HepG2 (cell line): ENCODE data around the gene HAND1. TPM values are rescaled to one million over a fixed set of nuclear protein-coding genes. Genes with fewer than 3 reads are reported as not detected.

Experiments used
- ATAC-seq: fragments of 200-7000 bp; cut with Tn5 transposase; 3 replicates; pipeline ENCODE4 v1.9.1; 2020; ENCODE audit warnings: mild to moderate bottlenecking, moderate library complexity
- BruUV-seq: library from RNA; stranded (reverse); fragments of 400-500 nt; replicated peaks from 2 replicates; lab custom pipeline; 2021; lab: Mats Ljungman, UMichigan
- CTCF ChIA-PET: fragments of 300-600 bp; formaldehyde crosslinking; extraction: SDS; loops from one replicate; lab custom pipeline; 2021; ENCODE audit warnings: low total read pairs, inconsistent platforms, low intra/inter-chr PET ratio; lab: Yijun Ruan, JAX
- POLR2A ChIA-PET: fragments of 350-600 bp; sonication (Branson Sonifier 250); formaldehyde crosslinking; loops from one replicate; lab custom pipeline; 2020; ENCODE audit warnings: antibody characterized with exemption, inconsistent platforms; lab: Yijun Ruan, JAX
- DNase-seq: peaks from one replicate; pipeline ENCODE4 v3.0.0-alpha.2; 2015; ENCODE audit warnings: low spot score
- FAIRE-seq: peaks from 3 replicates; lab custom pipeline; 2011; peaks lifted over from hg19 to GRCh38; lab: Jason Lieb, UNC
- H2AFZ ChIP-seq: one replicate; pipeline ENCODE4 v1.6.1; 2011; ENCODE audit warnings: low read length, inconsistent platforms
- H3K27ac ChIP-seq: fragments of 300-600 bp; 3 replicates; pipeline ENCODE4 v1.8.0; 2011; ENCODE audit warnings: mixed run types, mild to moderate bottlenecking, mixed read lengths, low read length, inconsistent platforms; ENCODE audit not compliant: insufficient read depth; ENCODE audit errors: extremely low read length
- H3K27me3 ChIP-seq, 2 experiments: fragments of 200-600 bp in 1 of 2; 2 replicates in 1 of 2; 3 replicates in 1 of 2; pipeline versions ENCODE4 v1.6.0 to v1.8.0; 2011; ENCODE audit warnings: low read length in 2 of 2, mild to moderate bottlenecking in 2 of 2, moderate library complexity in 2 of 2, inconsistent platforms in 1 of 2; ENCODE audit not compliant: insufficient read depth in 2 of 2, control insufficient read depth in 1 of 2
- H3K36me3 ChIP-seq, 2 experiments: fragments of 200-600 bp in 1 of 2; replicated peaks in 1 of 2; 2 replicates in 1 of 2; 3 replicates in 1 of 2; pipeline versions ENCODE4 v1.5.1 to v1.8.0; 2011; ENCODE audit warnings: low read length in 2 of 2, inconsistent platforms in 1 of 2; ENCODE audit not compliant: insufficient read depth in 2 of 2, control insufficient read depth in 1 of 2
- H3K4me1 ChIP-seq: 2 replicates; pipeline ENCODE4 v1.5.1; 2012; ENCODE audit warnings: low read length, inconsistent platforms; ENCODE audit not compliant: insufficient read depth
- H3K4me2 ChIP-seq: 2 replicates; pipeline ENCODE4 v1.6.0; 2011; ENCODE audit warnings: low read depth, low read length, inconsistent platforms
- H3K4me3 ChIP-seq, 3 experiments: fragments of 200-600 bp in 1 of 3; sonication (generic), shearing (Covaris generic) in 1 of 3; replicated peaks in 1 of 3; 2 replicates each; pipeline ENCODE4 v1.5.1; 2011 to 2016; ENCODE audit warnings: low read length in 3 of 3, inconsistent platforms in 2 of 3, low read depth in 2 of 3, mild to moderate bottlenecking in 2 of 3, control low read depth in 1 of 3, mixed read lengths in 1 of 3; ENCODE audit not compliant: insufficient read depth in 1 of 3
- H3K79me2 ChIP-seq: one replicate; pipeline ENCODE4 v1.6.1; 2011; ENCODE audit warnings: low read length, inconsistent platforms; ENCODE audit not compliant: insufficient read depth
- H3K9ac ChIP-seq: 2 replicates; pipeline ENCODE4 v1.6.0; 2011; ENCODE audit warnings: mild to moderate bottlenecking, low read depth, low read length, inconsistent platforms; ENCODE audit not compliant: insufficient read depth
- H3K9me3 ChIP-seq: 2 replicates; pipeline ENCODE4 v1.5.1; 2012; ENCODE audit warnings: mild to moderate bottlenecking, low read length
- H4K20me1 ChIP-seq: 2 replicates; pipeline ENCODE4 v1.6.0; 2011; ENCODE audit warnings: inconsistent platforms, mild to moderate bottlenecking, low read length, moderate library complexity; ENCODE audit not compliant: insufficient read depth
- CEBPB ChIP-seq: IDR thresholded peaks from 2 replicates; pipeline ENCODE4 v1.6.1; 2011; ENCODE audit warnings: low read depth, low read length, improper control_type of control experiment, borderline replicate concordance
- KLF16 ChIP-seq, 2 experiments: sonication (generic) in 1 of 2; formaldehyde crosslinking in 1 of 2; IDR thresholded peaks; 2 replicates each; pipeline versions ENCODE4 v1.6.1 to v1.8.0; 2016 to 2023; ENCODE audit warnings: missing genetic modification reagents in 2 of 2, missing compliant biosample characterization in 1 of 2
- MAFF ChIP-seq: IDR thresholded peaks from 2 replicates; pipeline ENCODE4 v1.6.1; 2011; ENCODE audit warnings: low read depth, low read length, improper control_type of control experiment
- MBD4 ChIP-seq: IDR thresholded peaks from 2 replicates; pipeline ENCODE4 v1.6.1; 2012; ENCODE audit warnings: low read length, inconsistent platforms, borderline replicate concordance
- NKX3-1 ChIP-seq: sonication (generic); formaldehyde crosslinking; IDR thresholded peaks from 2 replicates; pipeline ENCODE4 v1.5.0; 2020; ENCODE audit warnings: missing genetic modification reagents
- PATZ1 ChIP-seq: sonication (generic); formaldehyde crosslinking; IDR thresholded peaks from 2 replicates; pipeline ENCODE4 v1.4.0; 2020; ENCODE audit warnings: missing genetic modification reagents
- RFX5 ChIP-seq: IDR thresholded peaks from 2 replicates; pipeline ENCODE4 v1.6.1; 2011; ENCODE audit warnings: low read depth, low read length, improper control_type of control experiment
- ZNF513 ChIP-seq: sonication (generic); formaldehyde crosslinking; conservative IDR thresholded peaks from 2 replicates; pipeline ENCODE4 v1.5.0; 2020; ENCODE audit warnings: missing genetic modification reagents
- WGBS: methylation state at CpG from one replicate; pipeline ENCODE4 v1.1.6; 2017; ENCODE audit warnings: low lambda C conversion rate; 5-methylcytosine and 5-hydroxymethylcytosine counted together
- in situ Hi-C: cut with HindIII; loops from 2 replicates; pipeline ENCODE4 v1.10.0; 2017; ENCODE audit warnings: low pct_unique_long_range_greater_than_20kb; ENCODE audit not compliant: extremely low pct_ligation_motif_present
- intact Hi-C: fragments of 100-400 bp; cut with micrococcal nuclease; formaldehyde crosslinking; loops from one replicate; pipeline ENCODE4 v1.10.0; 2022; ENCODE audit not compliant: unreplicated experiment
- polyA plus RNA-seq, 8 experiments: library from polyadenylated mRNA; depleted of rRNA in 3 of 8; stranded (reverse) in 7 of 8; unstranded in 1 of 8; fragments of >200 nt; fragmentation: Illumina TruSeq in 4 of 8; extraction: Trizol in 4 of 8; gene quantifications; 2 replicates each; pipeline versions ENCODE4 v1.2.1 to v1.2.3, GENCODE V29; 2011 to 2016; ENCODE audit warnings: low read depth in 4 of 8, missing spikeins in 1 of 8, mixed read lengths in 1 of 8; ENCODE audit not compliant: insufficient read depth in 1 of 8
- total RNA-seq, 5 experiments: library from RNA; depleted of rRNA; stranded (reverse); fragments of >200 nt; fragmentation: Illumina TruSeq; extraction: Trizol; gene quantifications; 2 replicates each; pipeline ENCODE4 v1.2.3, GENCODE V29; 2016; ENCODE audit warnings: low read depth in 1 of 5
- TF ChIP-seq, protein P1 (sequence below): sonication (generic); formaldehyde crosslinking; IDR thresholded peaks from 2 replicates; pipeline ENCODE4 v1.5.1; 2020; ENCODE audit warnings: mild to moderate bottlenecking, missing genetic modification reagents, moderate library complexity

The HAND1 gene
- total and polyA plus RNA-seq, 2 of the 13 experiments (the other 11 are each of a cell fraction or from before 2014, with no cell fraction given), result not detected

- H3K4me3 ChIP-seq, result no peak overlapping the region
- H3K27me3 ChIP-seq, result no peaks in the 10 kb centered on the region; a peak in 1 of 5 replicates
- H3K9ac ChIP-seq, result no peak overlapping the region
- in situ Hi-C loops, result no loop called here
- no peaks in the 10 kb centered on the region for H3K79me2 ChIP-seq
- CTCF ChIA-PET, result no interaction called here
- intact Hi-C loops, result no loop called here
- no peak overlapping the region for H3K4me2 ChIP-seq
- no peak for DNase-seq
- no peak for FAIRE-seq
- no peak for TF ChIP-seq CEBPB
- TF ChIP-seq KLF16 (CRISPR knock-in tag; IDR thresholded peaks at IDR 0.05), result no peak
- peaks cover 0 to 26% of the 10 kb centered on the region in 2 experiments; a peak in 4 of 5 replicates for H3K36me3 ChIP-seq
- no peak overlapping the region for H2AFZ ChIP-seq
- H3K9me3 ChIP-seq, result no peaks in the 10 kb centered on the region
- no peak overlapping the region for H3K27ac ChIP-seq
- WGBS, result 93% methylated on average over 5 of the region's 5 CpGs
- POLR2A ChIA-PET, result no interaction called here
- no peak for ATAC-seq
- H4K20me1 ChIP-seq, result no peaks in the 10 kb centered on the region
- H3K4me1 ChIP-seq, result no peaks in the 10 kb centered on the region
- no TSS peak for BruUV-seq
Observed at GRCh38 chr5:154437281-154437965, 40.6 kb downstream of the HAND1 start.

- Histone ChIP-seq H3K27ac (no peak overlapping the region), H3K79me2 (no peaks in the 10 kb centered on the region), H2AFZ (no peak overlapping the region), H3K4me3 (no peak overlapping the region), H4K20me1 (no peaks in the 10 kb centered on the region), H3K9me3 (no peaks in the 10 kb centered on the region), H3K4me1 (peaks cover 7% of the 10 kb centered on the region; the same call in 1 of the 2 replicates), H3K9ac (no peak overlapping the region), H3K27me3 (no peaks in the 10 kb centered on the region; a peak in 1 of 5 replicates), H3K4me2 (no peak overlapping the region), H3K36me3 (peaks cover 0 to 14% of the 10 kb centered on the region in 2 experiments; a peak in 3 of 5 replicates)
- BruUV-seq, result no TSS peak
- no peak for FAIRE-seq
- TF ChIP-seq MBD4, result no peak
- TF ChIP-seq, protein P1, sequence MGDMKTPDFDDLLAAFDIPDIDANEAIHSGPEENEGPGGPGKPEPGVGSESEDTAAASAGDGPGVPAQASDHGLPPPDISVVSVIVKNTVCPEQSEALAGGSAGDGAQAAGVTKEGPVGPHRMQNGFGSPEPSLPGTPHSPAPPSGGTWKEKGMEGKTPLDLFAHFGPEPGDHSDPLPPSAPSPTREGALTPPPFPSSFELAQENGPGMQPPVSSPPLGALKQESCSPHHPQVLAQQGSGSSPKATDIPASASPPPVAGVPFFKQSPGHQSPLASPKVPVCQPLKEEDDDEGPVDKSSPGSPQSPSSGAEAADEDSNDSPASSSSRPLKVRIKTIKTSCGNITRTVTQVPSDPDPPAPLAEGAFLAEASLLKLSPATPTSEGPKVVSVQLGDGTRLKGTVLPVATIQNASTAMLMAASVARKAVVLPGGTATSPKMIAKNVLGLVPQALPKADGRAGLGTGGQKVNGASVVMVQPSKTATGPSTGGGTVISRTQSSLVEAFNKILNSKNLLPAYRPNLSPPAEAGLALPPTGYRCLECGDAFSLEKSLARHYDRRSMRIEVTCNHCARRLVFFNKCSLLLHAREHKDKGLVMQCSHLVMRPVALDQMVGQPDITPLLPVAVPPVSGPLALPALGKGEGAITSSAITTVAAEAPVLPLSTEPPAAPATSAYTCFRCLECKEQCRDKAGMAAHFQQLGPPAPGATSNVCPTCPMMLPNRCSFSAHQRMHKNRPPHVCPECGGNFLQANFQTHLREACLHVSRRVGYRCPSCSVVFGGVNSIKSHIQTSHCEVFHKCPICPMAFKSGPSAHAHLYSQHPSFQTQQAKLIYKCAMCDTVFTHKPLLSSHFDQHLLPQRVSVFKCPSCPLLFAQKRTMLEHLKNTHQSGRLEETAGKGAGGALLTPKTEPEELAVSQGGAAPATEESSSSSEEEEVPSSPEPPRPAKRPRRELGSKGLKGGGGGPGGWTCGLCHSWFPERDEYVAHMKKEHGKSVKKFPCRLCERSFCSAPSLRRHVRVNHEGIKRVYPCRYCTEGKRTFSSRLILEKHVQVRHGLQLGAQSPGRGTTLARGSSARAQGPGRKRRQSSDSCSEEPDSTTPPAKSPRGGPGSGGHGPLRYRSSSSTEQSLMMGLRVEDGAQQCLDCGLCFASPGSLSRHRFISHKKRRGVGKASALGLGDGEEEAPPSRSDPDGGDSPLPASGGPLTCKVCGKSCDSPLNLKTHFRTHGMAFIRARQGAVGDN, result no peak
- TF ChIP-seq ZNF513 (CRISPR knock-in tag), result no peak
- no peak for TF ChIP-seq RFX5
- TF ChIP-seq MAFF, result no peak
- TF ChIP-seq PATZ1 (CRISPR knock-in tag), result no peak
- TF ChIP-seq NKX3-1 (CRISPR knock-in tag), result no peak
- whole genome bisulfite sequencing, result 95% methylated on average over 3 of the region's 3 CpGs
- no peak for ATAC-seq
- intact Hi-C loops (no loop called here), in situ Hi-C loops (no loop called here)
- CTCF ChIA-PET, result no interaction called here
- DNase-seq, result no peak
- POLR2A ChIA-PET, result no interaction called here
Observed at GRCh38 chr5:154435226-154435625, 42.8 kb downstream of the HAND1 start.
